Activated T-helper 17 cell treated with anti-CD3 and anti-CD28 coated beads, Interleukin-2, amount 50 U/mL, for 72 hours (primary cell): ENCODE results near the gene PSRC1. TPM values are rescaled to one million over a fixed set of nuclear protein-coding genes. Genes with fewer than 3 reads are reported as not detected.

ENCODE experiments used
- ATAC-seq: fragments of 150-1000 bp; cut with Tn5 transposase; replicated peaks from 2 replicates; pipeline ENCODE4 v1.10.0; 2021; ENCODE audit warnings: mild to moderate bottlenecking, moderate library complexity
- H3K27ac Mint-ChIP-seq: one replicate; pipeline ENCODE4 v1.8.0; 2022; ENCODE audit warnings: mixed read lengths
- H3K27me3 Mint-ChIP-seq: one replicate; pipeline ENCODE4 v1.8.0; 2022; ENCODE audit warnings: mixed read lengths
- H3K36me3 Mint-ChIP-seq: one replicate; pipeline ENCODE4 v1.8.0; 2022; ENCODE audit warnings: low read depth, mild to moderate bottlenecking, mixed read lengths
- H3K4me1 Mint-ChIP-seq: one replicate; pipeline ENCODE4 v1.8.0; 2022; ENCODE audit warnings: mixed read lengths
- H3K4me3 Mint-ChIP-seq: one replicate; pipeline ENCODE4 v1.8.0; 2022; ENCODE audit warnings: mild to moderate bottlenecking, mixed read lengths
- H3K9me3 Mint-ChIP-seq: one replicate; pipeline ENCODE4 v1.8.0; 2022; ENCODE audit warnings: mixed read lengths
- total RNA-seq, 2 donors: library from RNA; stranded (reverse); gene quantifications; one replicate each; pipeline ENCODE4 v1.2.3, GENCODE V29; 2022

Gene PSRC1
- total RNA-seq, 2 donors from 2014 or later, result 17.5 to 20.3 TPM

GRCh38 chr1:109261578-109261977 lies 21.4 kb downstream of the PSRC1 start:
- H3K4me3 Mint-ChIP-seq, result no peak overlapping the region
- no peak overlapping the region for H3K27ac Mint-ChIP-seq
- H3K27me3 Mint-ChIP-seq, result no peaks in the 10 kb centered on the region
- H3K36me3 Mint-ChIP-seq, result no peaks in the 10 kb centered on the region
- peaks cover 6% of the 10 kb centered on the region for H3K4me1 Mint-ChIP-seq
- no peaks in the 10 kb centered on the region for H3K9me3 Mint-ChIP-seq
- ATAC-seq, result no peak

GRCh38 chr1:109261006-109261405 lies 21.9 kb downstream of the PSRC1 start:
- Mint-ChIP-seq H3K4me1 (peaks cover 6% of the 10 kb centered on the region), H3K27ac (no peak overlapping the region), H3K4me3 (no peak overlapping the region), H3K27me3 (no peaks in the 10 kb centered on the region), H3K9me3 (no peaks in the 10 kb centered on the region), H3K36me3 (no peaks in the 10 kb centered on the region)
- no peak for ATAC-seq

- no peaks in the 10 kb centered on the region for H3K9me3 Mint-ChIP-seq
- no peak overlapping the region for H3K27ac Mint-ChIP-seq
- H3K36me3 Mint-ChIP-seq, result no peaks in the 10 kb centered on the region
- ATAC-seq, result no peak
- no peak overlapping the region for H3K4me3 Mint-ChIP-seq
- no peaks in the 10 kb centered on the region for H3K27me3 Mint-ChIP-seq
- H3K4me1 Mint-ChIP-seq, result peaks cover 6% of the 10 kb centered on the region
These were observed 23.0 kb downstream of the PSRC1 start for GRCh38 chr1:109259674-109260557.

GRCh38 chr1:109258481-109259466 lies 24.2 kb downstream of the PSRC1 start:
- Mint-ChIP-seq H3K4me3 (no peak overlapping the region), H3K36me3 (no peaks in the 10 kb centered on the region), H3K9me3 (no peaks in the 10 kb centered on the region), H3K27ac (no peak overlapping the region), H3K4me1 (peaks cover 5% of the 10 kb centered on the region), H3K27me3 (no peaks in the 10 kb centered on the region)
- ATAC-seq, result no peak

GRCh38 chr1:109257682-109258421 lies 25.1 kb downstream of the PSRC1 start:
- H3K4me1 Mint-ChIP-seq, result no peaks in the 10 kb centered on the region
- no peaks in the 10 kb centered on the region for H3K27me3 Mint-ChIP-seq
- H3K36me3 Mint-ChIP-seq, result no peaks in the 10 kb centered on the region
- no peak for ATAC-seq
- no peak overlapping the region for H3K27ac Mint-ChIP-seq
- no peak overlapping the region for H3K4me3 Mint-ChIP-seq
- no peaks in the 10 kb centered on the region for H3K9me3 Mint-ChIP-seq

- H3K4me3 Mint-ChIP-seq, result no peak overlapping the region
- no peak for ATAC-seq
- H3K9me3 Mint-ChIP-seq, result no peaks in the 10 kb centered on the region
- H3K4me1 Mint-ChIP-seq, result no peaks in the 10 kb centered on the region
- no peaks in the 10 kb centered on the region for H3K27me3 Mint-ChIP-seq
- H3K27ac Mint-ChIP-seq, result no peak overlapping the region
- H3K36me3 Mint-ChIP-seq, result no peaks in the 10 kb centered on the region
These were observed 25.8 kb downstream of the PSRC1 start for GRCh38 chr1:109256971-109257681.

- ATAC-seq, result no peak
- H3K4me3 Mint-ChIP-seq, result no peak overlapping the region
These were observed 26.9 kb downstream of the PSRC1 start for GRCh38 chr1:109256085-109256484.

GRCh38 chr1:109255678-109256077 lies 27.3 kb downstream of the PSRC1 start:
- Mint-ChIP-seq H3K4me1 (no peaks in the 10 kb centered on the region), H3K9me3 (no peaks in the 10 kb centered on the region), H3K4me3 (no peak overlapping the region), H3K27ac (no peak overlapping the region), H3K27me3 (no peaks in the 10 kb centered on the region), H3K36me3 (no peaks in the 10 kb centered on the region)
- ATAC-seq, result no peak

More at GRCh38 chr1:109256085-109256484, 26.9 kb downstream of the PSRC1 start:
- no peak overlapping the region for H3K27ac Mint-ChIP-seq
- no peaks in the 10 kb centered on the region for H3K36me3 Mint-ChIP-seq
- H3K9me3 Mint-ChIP-seq, result no peaks in the 10 kb centered on the region
- no peaks in the 10 kb centered on the region for H3K4me1 Mint-ChIP-seq
- H3K27me3 Mint-ChIP-seq, result no peaks in the 10 kb centered on the region

- Mint-ChIP-seq H3K9me3 (no peaks in the 10 kb centered on the region), H3K36me3 (no peaks in the 10 kb centered on the region), H3K4me1 (no peaks in the 10 kb centered on the region), H3K4me3 (no peak overlapping the region), H3K27ac (no peak overlapping the region), H3K27me3 (no peaks in the 10 kb centered on the region)
- no peak for ATAC-seq
These were observed 27.8 kb downstream of the PSRC1 start for GRCh38 chr1:109255097-109255651.

- Mint-ChIP-seq H3K4me1 (no peaks in the 10 kb centered on the region), H3K36me3 (no peaks in the 10 kb centered on the region), H3K4me3 (no peak overlapping the region), H3K27ac (no peak overlapping the region), H3K9me3 (no peaks in the 10 kb centered on the region), H3K27me3 (no peaks in the 10 kb centered on the region)
- no peak for ATAC-seq
These were observed 28.3 kb downstream of the PSRC1 start for GRCh38 chr1:109254621-109255096.

GRCh38 chr1:109253803-109254620 lies 28.9 kb downstream of the PSRC1 start:
- no peak overlapping the region for H3K27ac Mint-ChIP-seq

GRCh38 chr1:109252893-109253802 lies 29.8 kb downstream of the PSRC1 start:
- Mint-ChIP-seq H3K36me3 (no peaks in the 10 kb centered on the region), H3K9me3 (no peaks in the 10 kb centered on the region), H3K4me3 (no peak overlapping the region), H3K4me1 (no peaks in the 10 kb centered on the region), H3K27me3 (no peaks in the 10 kb centered on the region), H3K27ac (no peak overlapping the region)
- no peak for ATAC-seq

More at GRCh38 chr1:109253803-109254620, 28.9 kb downstream of the PSRC1 start:
- ATAC-seq, result no peak
- Mint-ChIP-seq H3K9me3 (no peaks in the 10 kb centered on the region), H3K36me3 (no peaks in the 10 kb centered on the region), H3K4me3 (no peak overlapping the region), H3K27me3 (no peaks in the 10 kb centered on the region), H3K4me1 (no peaks in the 10 kb centered on the region)
